Kidney (tissue), 14 donors: ENCODE measurements around the gene CCDC3. TPM values are rescaled to one million over a fixed set of nuclear protein-coding genes. Genes with fewer than 3 reads are reported as not detected.

Source experiments
- DNase-seq, 5 donors: peaks; one replicate each; pipeline ENCODE4 v3.0.0-alpha.2; 2013 to 2020
- FAIRE-seq: peaks from 2 replicates; lab custom pipeline; 2012; peaks lifted over from hg19 to GRCh38; lab: Jason Lieb, UNC
- H3K27ac ChIP-seq, 2 donors: one replicate each; pipeline ENCODE4 v1.7.0; 2013; ENCODE audit warnings: low read depth in 2 of 2, low read length in 2 of 2, inconsistent platforms in 1 of 2
- H3K27me3 ChIP-seq: one replicate; pipeline ENCODE4 v1.7.1; 2013; ENCODE audit warnings: low read length, inconsistent platforms; ENCODE audit not compliant: control insufficient read depth, insufficient read depth
- H3K36me3 ChIP-seq, 3 donors: one replicate each; pipeline versions ENCODE4 v1.7.0 to v1.7.1; 2013; ENCODE audit warnings: low read length in 3 of 3, control low read depth in 1 of 3, inconsistent platforms in 1 of 3; ENCODE audit not compliant: insufficient read depth in 3 of 3, control insufficient read depth in 2 of 3
- H3K4me1 ChIP-seq, 3 donors: one replicate each; pipeline versions ENCODE4 v1.7.0 to v1.7.1; 2013; ENCODE audit warnings: low read length in 3 of 3, inconsistent platforms in 1 of 3, low read depth in 1 of 3; ENCODE audit not compliant: control insufficient read depth in 2 of 3, insufficient read depth in 2 of 3
- H3K4me3 ChIP-seq, 3 donors: one replicate each; pipeline versions ENCODE4 v1.7.0 to v1.8.1; 2013; ENCODE audit warnings: low read length in 3 of 3, control low read depth in 1 of 3, inconsistent platforms in 1 of 3
- H3K9ac ChIP-seq, 3 donors: one replicate each; pipeline versions ENCODE4 v1.7.0 to v1.7.1; 2013; ENCODE audit warnings: low read length in 3 of 3, control low read depth in 1 of 3, inconsistent platforms in 1 of 3
- H3K9me3 ChIP-seq, 3 donors: one replicate each; pipeline versions ENCODE4 v1.7.0 to v1.7.1; 2013; ENCODE audit warnings: low read length in 3 of 3, control low read depth in 1 of 3, inconsistent platforms in 1 of 3; ENCODE audit not compliant: control insufficient read depth in 2 of 3, insufficient read depth in 1 of 3
- CTCF ChIP-seq: IDR thresholded peaks from 3 replicates; pipeline ENCODE4 v1.5.1; 2012; ENCODE audit warnings: mild to moderate bottlenecking, moderate library complexity, borderline replicate concordance; ENCODE audit not compliant: insufficient read depth; ENCODE audit errors: extremely low read depth
- intact Hi-C: fragments of 100-400 bp; cut with DNase I; formaldehyde crosslinking; loops from one replicate; pipeline ENCODE4 v1.11.1; 2022
- polyA plus RNA-seq: library from polyadenylated mRNA; stranded (reverse); fragments of 350-450 nt; fragmentation: Illumina TruSeq; extraction: RNeasy Lipid Tissue Mini Kit (QIAGEN cat#74804); gene quantifications from one replicate; pipeline ENCODE4 v1.2.3, GENCODE V29; 2014; ENCODE audit warnings: low read depth, low replicate concordance; ENCODE audit not compliant: insufficient read depth
- total RNA-seq: library from RNA; stranded (reverse); fragmentation: NEBNext Ultra II Directional; extraction: Animal tissue kit (Norgen Biotek cat#: 25700); gene quantifications from one replicate; pipeline ENCODE4 v1.2.1, GENCODE V29; 2021
- donor health status: control.
- donor health status: control.
- donor health status: control.
- donor health status: control.
- donor health status: control.
- donor health status: DM: yes; HTN: yes; CAD: no.
- donor health status: Normal renal cell carcinoma (clear cell type).

CCDC3 gene
- total and polyA plus RNA-seq, 2 donors from 2014 or later: 9.7 to 33.5 TPM

GRCh38 chr10:12973149-12973718 is 28.3 kb downstream of the CCDC3 start:
- DNase-seq (no peak), FAIRE-seq (no peak)
- no peak overlapping the region for H3K9ac ChIP-seq
- H3K36me3 ChIP-seq: no peaks in the 10 kb centered on the region
- intact Hi-C loops: no loop called here
- peaks cover 0 to under 1% (median 0%) of the 10 kb centered on the region in 3 donors for H3K9me3 ChIP-seq
- H3K27me3 ChIP-seq: no peaks in the 10 kb centered on the region
- no peak overlapping the region for H3K4me3 ChIP-seq
- H3K4me1 ChIP-seq: no peaks in the 10 kb centered on the region
- no peak for TF ChIP-seq CTCF
- no peak overlapping the region for H3K27ac ChIP-seq

- FAIRE-seq: no peak
- intact Hi-C loops: no loop called here
- H3K36me3 ChIP-seq: no peaks in the 10 kb centered on the region
- no peaks in the 10 kb centered on the region for H3K4me1 ChIP-seq
- no peak overlapping the region for H3K4me3 ChIP-seq
- no peak overlapping the region for H3K27ac ChIP-seq
- no peak for TF ChIP-seq CTCF
- no peak for DNase-seq
- no peaks in the 10 kb centered on the region for H3K27me3 ChIP-seq
- H3K9ac ChIP-seq: no peak overlapping the region
- H3K9me3 ChIP-seq: peaks cover 0 to 3% (median 1%) of the 10 kb centered on the region in 3 donors
Measured at GRCh38 chr10:12972146-12972545, 29.4 kb downstream of the CCDC3 start.

GRCh38 chr10:12971001-12971788 is 30.3 kb downstream of the CCDC3 start:
- Histone ChIP-seq H3K27me3 (no peaks in the 10 kb centered on the region), H3K4me1 (no peaks in the 10 kb centered on the region), H3K9ac (no peak overlapping the region), H3K9me3 (peaks cover 0 to 9% (median 1%) of the 10 kb centered on the region in 3 donors), H3K4me3 (no peak overlapping the region), H3K36me3 (no peaks in the 10 kb centered on the region), H3K27ac (no peak overlapping the region)
- no peak for TF ChIP-seq CTCF
- FAIRE-seq: no peak
- intact Hi-C loops: no loop called here
- DNase-seq: no peak
